Thyroid gland (tissue), 4 donors: ENCODE measurements around the gene ST6GALNAC3.

Experiments used
- CTCF ChIP-seq, 6 experiments: fragments of 200-600 bp in 3 of 6; fragments of 450-650 bp in 3 of 6; sonication (generic) in 3 of 6; IDR thresholded peaks; one replicate each; pipeline ENCODE4 v1.5.1; 2016 to 2019; ENCODE audit warnings: antibody characterized with exemption in 6 of 6, mild to moderate bottlenecking in 2 of 6, inconsistent platforms in 1 of 6, moderate library complexity in 1 of 6
- POLR2A ChIP-seq, 2 donors: fragments of 450-650 bp; IDR thresholded peaks; one replicate each; pipeline ENCODE4 v1.6.1; 2017; ENCODE audit warnings: antibody characterized with exemption in 2 of 2, mild to moderate bottlenecking in 2 of 2, moderate library complexity in 1 of 2

GRCh38 chr1:76340056-76340455 is 265.5 kb downstream of the ST6GALNAC3 start:
- TF ChIP-seq CTCF (IDR thresholded peaks at IDR 0.05) (no peak), POLR2A (IDR thresholded peaks at IDR 0.05) (no peak)
